ENCODE data around the gene IL24.

DNA sequence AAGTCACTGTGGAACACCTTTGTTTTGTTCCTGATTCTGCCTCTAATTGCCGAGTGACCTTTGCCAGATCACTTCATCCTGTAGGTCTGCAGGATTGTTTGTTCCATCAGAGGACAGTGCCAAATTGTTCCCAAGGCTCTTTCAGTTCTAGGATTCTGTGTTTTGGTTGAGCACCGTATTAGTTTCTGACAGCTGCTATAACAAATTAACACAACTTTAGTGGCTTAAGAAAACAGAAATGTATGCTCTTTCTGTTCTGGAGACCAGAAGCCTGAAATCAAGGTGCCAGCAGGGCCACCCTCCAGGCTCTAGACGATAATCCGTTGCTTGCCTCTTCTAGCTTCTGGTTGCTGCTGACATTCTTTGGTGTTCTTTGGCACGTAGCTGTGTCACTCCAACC is 52.4 kb downstream of the IL24 start:
- TF ChIP-seq, protein P1, sequence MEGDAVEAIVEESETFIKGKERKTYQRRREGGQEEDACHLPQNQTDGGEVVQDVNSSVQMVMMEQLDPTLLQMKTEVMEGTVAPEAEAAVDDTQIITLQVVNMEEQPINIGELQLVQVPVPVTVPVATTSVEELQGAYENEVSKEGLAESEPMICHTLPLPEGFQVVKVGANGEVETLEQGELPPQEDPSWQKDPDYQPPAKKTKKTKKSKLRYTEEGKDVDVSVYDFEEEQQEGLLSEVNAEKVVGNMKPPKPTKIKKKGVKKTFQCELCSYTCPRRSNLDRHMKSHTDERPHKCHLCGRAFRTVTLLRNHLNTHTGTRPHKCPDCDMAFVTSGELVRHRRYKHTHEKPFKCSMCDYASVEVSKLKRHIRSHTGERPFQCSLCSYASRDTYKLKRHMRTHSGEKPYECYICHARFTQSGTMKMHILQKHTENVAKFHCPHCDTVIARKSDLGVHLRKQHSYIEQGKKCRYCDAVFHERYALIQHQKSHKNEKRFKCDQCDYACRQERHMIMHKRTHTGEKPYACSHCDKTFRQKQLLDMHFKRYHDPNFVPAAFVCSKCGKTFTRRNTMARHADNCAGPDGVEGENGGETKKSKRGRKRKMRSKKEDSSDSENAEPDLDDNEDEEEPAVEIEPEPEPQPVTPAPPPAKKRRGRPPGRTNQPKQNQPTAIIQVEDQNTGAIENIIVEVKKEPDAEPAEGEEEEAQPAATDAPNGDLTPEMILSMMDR (conservative IDR thresholded peaks at IDR 0.05): no peak
- no peak for TF ChIP-seq ZFX (IDR thresholded peaks at IDR 0.05)
